KG1 (cell line): ENCODE results near the gene HFM1.
"Not testable (repeated sequence)": the region's sequence is repeated elsewhere in the genome, so short reads cannot be mapped to it uniquely, and the experiment has no call there.

Source experiments
- DNase-seq: peaks from one replicate; lab custom pipeline; 2025; lab: John Stamatoyannopoulos, UW

Gene HFM1, protein sequence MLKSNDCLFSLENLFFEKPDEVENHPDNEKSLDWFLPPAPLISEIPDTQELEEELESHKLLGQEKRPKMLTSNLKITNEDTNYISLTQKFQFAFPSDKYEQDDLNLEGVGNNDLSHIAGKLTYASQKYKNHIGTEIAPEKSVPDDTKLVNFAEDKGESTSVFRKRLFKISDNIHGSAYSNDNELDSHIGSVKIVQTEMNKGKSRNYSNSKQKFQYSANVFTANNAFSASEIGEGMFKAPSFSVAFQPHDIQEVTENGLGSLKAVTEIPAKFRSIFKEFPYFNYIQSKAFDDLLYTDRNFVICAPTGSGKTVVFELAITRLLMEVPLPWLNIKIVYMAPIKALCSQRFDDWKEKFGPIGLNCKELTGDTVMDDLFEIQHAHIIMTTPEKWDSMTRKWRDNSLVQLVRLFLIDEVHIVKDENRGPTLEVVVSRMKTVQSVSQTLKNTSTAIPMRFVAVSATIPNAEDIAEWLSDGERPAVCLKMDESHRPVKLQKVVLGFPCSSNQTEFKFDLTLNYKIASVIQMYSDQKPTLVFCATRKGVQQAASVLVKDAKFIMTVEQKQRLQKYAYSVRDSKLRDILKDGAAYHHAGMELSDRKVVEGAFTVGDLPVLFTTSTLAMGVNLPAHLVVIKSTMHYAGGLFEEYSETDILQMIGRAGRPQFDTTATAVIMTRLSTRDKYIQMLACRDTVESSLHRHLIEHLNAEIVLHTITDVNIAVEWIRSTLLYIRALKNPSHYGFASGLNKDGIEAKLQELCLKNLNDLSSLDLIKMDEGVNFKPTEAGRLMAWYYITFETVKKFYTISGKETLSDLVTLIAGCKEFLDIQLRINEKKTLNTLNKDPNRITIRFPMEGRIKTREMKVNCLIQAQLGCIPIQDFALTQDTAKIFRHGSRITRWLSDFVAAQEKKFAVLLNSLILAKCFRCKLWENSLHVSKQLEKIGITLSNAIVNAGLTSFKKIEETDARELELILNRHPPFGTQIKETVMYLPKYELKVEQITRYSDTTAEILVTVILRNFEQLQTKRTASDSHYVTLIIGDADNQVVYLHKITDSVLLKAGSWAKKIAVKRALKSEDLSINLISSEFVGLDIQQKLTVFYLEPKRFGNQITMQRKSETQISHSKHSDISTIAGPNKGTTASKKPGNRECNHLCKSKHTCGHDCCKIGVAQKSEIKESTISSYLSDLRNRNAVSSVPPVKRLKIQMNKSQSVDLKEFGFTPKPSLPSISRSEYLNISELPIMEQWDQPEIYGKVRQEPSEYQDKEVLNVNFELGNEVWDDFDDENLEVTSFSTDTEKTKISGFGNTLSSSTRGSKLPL (N-terminal part only)

DNA sequence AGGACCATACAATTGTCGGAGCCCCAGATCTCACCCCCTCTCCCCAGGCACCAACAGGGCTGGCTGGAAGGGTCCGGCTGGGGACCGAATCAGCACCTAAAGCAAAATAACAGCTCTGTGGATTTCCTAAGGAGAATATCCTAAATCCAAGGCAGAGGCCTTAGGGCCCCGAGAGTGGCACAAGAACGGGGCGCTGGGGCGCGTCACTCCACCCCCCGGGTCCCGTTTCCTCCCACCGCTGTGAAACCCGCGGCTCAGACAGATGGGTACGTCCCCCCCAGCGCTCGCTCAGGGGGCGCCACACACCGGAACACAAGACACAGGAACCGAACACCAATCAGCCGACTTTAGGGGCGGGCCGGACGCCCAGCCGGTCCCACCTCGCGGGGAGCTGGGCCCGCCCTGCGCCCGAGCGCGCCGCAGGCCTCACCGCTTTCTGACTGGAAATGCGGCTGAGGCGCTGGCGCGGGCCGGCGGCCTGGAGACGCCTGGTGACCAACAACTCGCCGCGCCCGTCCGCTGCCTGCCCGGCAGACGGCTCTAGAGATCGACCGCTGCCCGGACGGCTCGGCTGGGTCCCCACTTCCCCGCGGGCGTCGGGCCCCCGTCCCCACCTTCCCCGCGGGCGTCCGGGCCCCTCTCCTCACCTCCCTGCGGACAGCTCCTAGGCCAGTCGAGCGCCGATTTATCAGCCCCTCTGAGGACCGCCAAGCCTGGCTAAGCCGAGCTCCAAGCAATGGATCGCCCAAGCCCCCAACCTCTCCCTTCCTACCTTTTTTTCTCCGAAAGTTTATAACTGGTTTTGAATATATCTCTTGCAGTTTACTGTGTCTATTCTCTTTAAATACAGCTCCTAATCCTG, at the start of gene HFM1:
Gene HFM1 (minus strand): TSS at position 687 of the 862 bp plus-strand sequence. CDS start 3,755 bp downstream, outside the sequence.
- DNase-seq: peak; percentile 69

DNA sequence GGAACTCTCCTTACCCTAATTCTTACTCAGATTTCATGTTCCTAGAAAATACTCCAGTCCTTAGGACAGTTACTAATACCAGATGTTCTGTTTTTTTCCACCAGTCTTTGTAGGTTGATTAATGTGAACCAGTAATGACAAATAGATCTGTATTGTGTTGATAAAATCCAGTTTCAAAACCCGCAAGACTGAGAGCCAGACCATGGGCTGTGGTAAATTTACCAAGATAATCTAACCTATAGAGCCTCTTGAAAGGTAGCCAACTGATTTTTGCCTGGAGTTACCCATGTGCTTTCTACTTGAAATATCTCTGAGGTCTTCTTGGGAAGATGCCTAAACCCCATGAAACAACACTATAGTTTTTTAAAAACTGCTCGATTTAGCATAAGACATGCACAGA, 49.5 kb upstream of the HFM1 start:
- DNase-seq: no peak

DNA sequence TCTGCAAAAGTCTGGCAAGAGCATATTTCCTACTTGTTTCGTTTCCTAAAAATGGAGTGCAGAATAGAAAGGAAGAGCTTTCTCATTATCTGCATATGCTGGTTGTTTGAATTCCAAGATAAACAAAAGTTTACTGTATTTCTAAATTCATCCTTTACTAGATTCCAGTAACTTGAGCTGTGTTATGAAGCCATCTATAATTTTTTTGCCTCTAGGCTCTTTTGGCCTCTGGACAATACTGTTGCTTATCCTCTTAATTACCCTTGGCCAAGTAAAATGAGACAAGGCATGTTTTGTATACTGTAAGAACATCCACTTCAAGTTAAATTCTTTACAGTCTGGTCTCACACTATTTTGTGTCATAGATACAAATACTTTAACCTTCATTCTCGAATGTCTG, 45.6 kb upstream of the HFM1 start:
- no peak for DNase-seq

DNA sequence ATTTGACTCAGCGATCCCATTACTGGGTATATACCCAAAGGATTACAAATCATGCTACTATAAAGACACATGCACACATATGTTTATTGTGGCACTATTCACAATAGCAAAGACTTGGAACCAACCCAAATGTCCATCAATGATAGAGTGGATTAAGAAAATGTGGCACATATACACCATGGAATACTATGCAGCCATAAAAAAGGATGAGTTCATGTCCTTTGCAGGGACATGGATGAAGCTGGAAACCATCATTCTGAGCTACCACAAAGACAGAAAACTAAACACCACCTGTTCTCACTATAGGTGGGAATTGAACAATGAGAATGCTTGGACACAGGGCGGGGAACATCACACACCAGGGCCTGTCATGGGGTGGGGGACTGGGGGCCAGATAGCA, 43.1 kb upstream of the HFM1 start:
- DNase-seq: not testable (repeated sequence)

DNA sequence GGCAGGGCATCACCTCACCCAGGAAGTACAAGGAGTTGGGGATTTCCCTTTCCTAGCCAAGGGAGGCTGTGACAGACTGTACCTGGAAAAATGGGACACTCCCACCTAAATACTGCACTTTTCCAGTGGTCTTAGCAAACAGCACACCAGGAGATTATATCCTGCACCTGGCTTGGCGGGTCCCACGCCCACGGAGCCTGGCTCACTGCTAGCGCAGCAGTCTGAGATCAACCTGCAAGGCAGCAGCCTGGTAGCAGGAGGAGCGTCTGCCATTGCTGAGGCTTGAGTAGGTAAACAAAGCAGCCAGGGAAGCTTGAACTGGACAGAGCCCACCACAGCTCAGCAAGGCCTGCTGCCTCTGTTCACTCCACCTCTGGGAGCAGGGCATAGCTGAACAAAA, 37.3 kb upstream of the HFM1 start:
- not testable (repeated sequence) for DNase-seq

DNA sequence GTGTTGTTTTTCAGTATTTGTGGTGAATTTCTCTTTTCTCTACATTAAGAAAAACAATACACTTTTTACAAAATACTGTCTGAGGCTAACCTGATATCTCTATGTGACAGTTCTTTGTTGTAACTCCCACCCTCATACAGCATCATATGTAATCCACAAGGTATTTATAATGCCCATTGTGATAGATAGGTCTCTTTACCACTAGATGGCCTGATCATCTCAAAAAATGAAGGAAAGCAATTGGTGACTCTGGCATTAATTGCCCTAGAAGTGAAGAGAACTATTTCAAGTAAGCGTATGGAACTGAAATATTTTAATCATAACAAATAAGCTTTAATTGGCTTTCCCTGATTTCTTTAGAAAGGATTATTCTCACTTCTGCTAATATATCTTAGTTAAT, 36.2 kb upstream of the HFM1 start:
- DNase-seq: no peak

DNA sequence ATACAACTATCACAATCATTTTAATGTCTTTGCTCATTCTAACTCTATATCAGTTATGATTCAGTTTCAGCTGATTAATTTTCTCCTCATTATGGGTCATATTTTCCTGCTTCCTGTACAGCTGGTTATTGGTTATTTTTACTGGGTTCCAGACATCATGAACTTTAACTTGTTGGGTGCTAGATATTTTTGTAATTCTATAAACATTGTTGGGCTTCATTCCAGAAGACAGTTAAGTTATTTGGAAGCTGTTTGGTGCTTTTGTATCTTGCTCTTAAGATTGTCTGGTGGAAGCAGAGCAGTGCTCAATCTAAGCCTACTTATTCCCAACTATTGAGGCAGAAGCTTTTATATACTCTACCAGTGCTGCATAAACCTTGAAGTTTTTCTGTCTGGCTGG, 34.4 kb upstream of the HFM1 start:
- DNase-seq: no peak

DNA sequence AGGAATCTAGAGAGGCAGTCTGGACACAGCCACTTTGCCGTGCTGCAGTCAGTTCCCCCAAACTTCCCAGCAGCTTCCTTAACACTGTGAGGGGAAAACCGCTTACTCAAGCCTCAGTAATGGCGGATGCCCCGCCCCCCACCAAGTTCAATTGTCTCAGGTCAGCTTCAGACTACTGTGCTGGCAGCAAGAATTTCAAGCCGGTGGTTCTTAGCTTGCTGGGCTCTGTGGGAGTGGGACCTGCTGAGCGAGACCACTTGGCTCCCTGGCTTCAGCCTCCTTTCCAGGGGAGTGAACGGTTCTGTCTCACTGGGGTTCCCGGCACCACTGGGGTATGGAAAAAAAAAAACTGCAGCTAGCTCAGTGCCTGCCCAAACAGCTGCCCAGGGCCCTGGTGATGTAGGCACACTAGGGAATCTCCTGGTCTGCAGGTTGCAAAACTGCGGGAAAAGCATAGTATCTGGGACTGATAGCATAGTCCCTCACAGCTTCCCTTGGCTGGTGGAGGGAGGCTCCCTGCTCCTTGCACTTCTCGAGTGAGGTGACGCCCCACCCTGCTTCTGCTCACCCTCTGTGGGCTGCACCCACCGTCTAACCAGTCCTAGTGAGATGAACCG, 23.7 kb upstream of the HFM1 start:
- DNase-seq: no peak

DNA sequence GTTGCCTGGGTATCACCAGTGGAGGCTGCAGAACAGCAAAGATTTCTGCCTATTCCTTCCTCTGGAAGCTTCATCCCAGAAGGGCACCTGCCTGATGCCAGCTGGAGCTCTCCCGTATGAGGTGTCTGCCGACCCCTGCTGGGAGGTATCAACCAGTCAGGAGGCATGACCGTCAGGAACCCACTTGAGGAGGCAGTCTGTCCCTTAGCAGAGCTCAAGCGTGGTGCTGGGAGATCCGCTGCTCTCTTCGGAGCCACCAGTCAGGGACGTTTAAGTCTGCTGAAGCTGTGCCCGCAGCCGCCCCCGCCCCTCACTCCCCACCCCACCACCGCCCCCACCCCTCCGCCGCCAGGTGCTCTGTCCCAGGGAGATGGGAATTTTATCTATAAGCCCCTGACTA, 23.1 kb upstream of the HFM1 start:
- DNase-seq: no peak

DNA sequence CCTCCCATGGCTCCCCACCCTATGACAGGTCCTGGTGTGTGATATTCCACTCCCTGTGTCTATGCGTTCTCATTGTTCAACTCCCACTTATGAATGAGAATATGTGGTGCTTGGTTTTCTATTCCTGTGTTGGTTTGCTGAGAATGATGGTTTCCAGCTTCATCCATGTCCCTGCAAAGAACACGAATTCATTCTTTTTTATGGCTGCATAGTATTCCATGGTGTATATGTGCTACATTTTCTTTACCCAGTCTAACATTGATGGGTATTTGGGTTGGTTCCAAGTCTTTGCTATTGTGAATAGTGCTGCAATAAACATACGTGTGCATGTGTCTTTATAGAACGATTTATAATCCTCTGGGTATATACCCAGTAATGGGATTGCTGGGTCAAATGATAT, 17.9 kb upstream of the HFM1 start:
- DNase-seq: not testable (repeated sequence)

DNA sequence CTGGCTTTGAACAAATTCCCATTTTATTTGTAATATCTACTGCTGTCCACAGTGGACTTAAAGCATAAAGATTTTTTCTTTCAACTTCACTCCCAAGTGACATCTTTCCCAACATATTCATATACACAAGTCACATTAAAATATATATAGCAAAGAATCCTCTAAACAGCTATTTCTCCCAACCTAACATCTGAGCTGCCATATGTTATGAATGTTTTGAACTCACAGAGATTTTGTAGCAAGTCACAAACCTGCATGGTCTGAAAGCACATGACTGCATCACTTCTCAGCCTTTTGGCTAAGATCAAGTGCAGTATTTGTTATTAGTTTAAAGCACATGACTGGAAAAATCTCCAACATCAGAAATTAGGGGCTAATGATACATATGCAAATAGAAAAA, 7.7 kb upstream of the HFM1 start:
- no peak for DNase-seq

DNA sequence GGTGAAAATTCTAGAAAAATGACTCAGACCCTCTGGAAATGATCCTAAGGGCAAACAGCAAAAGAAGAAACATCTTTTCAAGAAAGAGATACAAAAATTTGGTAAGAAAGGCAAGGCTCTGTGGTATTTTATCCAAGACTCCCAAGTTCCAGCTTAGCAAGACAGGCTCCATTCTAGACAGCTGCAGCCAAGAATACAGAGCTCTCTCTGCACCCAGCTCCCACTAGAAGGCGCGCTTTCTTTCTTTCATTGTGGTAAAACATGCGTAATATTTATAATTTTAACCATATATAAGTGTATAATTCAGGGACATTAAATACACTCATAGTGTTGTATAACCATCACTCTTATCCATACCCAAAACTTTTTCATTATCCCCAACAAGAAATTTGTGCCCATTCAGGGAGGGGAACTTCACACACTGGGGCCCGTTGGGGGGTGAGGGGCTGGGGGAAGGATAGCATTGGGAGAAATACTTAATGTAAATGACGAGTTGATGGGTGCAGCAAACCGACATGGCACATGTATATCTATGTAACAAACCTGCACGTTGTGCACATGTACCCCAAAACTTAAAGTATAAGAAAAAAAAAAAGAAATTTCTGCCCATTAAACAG, 2.2 kb upstream of the HFM1 start:
- DNase-seq: no peak

DNA sequence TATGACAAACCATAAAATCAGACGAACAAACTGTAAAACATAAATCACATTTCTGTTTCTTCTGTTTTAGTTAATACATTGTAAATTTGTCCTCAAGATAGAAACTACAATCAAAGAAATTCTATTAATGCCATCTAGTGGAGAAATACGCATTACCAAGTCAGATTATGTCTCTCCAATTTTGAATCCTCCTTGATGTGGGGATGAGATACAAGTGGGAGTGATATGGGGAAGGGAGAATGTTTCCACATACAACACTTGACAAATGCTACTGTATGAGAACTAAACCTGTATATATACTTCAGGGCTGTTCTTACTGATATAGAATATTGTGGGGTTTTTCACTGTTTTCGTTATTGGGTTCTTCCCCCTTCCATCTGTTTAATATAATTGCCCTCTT, 2.6 kb downstream of the HFM1 start:
- DNase-seq: peak; percentile 6

DNA sequence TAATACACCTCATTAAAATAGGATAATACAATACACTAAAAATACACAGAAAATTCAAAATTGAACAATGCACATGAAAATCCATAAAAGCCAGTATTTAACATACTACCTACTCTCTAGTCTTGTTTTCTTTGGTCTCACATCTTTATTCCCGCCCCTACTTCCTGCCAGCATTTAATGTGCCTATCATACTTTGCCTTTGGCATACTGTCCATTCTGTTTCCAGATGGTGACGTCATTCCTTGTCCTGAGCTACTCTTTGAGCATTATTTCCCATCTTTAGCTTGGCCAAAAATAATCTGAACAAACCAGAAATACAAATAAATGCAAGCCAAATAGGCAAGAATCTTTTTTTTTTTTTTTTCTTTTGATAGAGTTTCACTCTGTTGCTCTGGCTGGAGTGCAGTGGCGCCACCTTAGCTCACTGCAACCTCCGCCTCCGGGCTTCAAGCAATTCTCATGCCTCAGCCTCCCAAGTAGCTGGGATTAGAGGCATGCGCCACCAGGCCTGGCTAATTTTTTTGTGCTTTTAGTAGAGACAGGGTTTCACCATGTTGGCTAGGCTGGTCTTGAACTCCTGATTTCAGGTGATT, 4.4 kb downstream of the HFM1 start:
- no peak for DNase-seq

DNA sequence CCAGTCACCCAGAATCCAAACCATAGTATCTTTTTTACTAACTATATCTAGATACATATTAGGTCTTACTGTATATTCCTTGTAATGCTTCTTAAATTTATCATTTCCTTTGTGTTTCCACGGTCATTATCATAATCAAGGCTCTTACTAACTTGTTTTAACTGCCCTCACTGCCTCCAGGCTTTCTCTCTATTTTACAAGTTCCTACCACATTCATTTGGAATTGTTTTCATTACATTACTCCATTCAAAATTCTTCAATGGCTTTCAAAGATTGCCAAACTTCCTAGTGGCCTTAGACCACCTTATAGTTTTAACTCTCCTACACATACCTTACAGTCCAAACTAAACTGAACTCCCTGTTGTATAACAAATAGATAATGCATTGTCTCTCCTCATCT, 6.3 kb downstream of the HFM1 start:
- no peak for DNase-seq

DNA sequence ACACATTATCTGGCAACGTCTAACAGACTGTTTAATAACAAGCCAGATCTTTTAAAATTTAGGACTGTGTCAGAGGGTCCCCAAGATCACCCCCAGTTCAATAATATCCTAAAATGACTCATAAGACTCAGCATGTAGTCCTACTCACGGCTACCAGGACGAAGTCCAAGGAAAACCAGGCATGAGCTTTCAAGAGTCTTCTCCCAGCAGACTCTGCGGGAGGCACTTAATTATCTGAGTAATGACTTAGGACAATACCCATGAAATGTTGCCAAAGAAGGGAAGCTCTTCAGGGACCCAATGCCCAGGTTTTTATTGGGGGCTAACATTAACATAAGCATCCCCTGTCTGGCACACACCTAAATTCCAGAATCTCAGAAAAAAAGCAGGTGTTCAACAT, 7.0 kb downstream of the HFM1 start:
- DNase-seq: no peak

DNA sequence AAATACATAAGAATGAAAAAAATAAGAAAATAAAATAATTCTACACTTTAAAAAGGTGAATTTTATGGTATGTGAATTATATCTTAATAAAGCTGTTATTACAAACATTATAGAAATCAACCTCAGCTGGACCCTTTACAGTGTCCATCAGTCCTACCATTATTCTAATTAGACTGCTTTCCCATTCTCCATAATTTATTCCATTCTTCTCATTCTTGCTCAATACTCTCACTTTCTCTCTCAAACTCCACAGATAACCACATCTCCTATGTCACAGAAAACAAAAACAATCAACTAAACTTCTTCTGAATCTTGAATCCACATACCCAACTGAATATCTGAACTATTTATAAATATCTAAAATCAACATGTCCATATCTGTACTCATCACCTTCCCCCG, 11.6 kb downstream of the HFM1 start:
- no peak for DNase-seq

DNA sequence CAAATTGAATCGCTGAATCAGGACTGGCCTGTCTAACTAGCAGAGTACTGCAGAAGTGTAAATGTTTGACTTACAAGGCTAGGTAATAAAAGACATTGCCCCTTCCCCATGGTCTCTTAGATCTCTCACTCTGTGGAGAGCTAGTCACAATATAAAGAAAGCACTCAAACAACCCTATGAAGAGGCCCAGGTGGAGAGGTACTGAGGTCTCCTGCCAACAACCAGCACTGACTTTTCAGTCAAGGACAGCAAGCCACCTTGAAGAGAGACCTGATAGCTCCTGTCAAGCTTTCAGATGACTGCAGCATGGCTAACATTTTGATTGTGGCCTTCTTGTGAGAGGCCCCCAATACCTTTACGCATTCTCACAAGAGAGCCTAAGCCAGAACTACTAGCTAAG, 18.5 kb downstream of the HFM1 start:
- DNase-seq: no peak

DNA sequence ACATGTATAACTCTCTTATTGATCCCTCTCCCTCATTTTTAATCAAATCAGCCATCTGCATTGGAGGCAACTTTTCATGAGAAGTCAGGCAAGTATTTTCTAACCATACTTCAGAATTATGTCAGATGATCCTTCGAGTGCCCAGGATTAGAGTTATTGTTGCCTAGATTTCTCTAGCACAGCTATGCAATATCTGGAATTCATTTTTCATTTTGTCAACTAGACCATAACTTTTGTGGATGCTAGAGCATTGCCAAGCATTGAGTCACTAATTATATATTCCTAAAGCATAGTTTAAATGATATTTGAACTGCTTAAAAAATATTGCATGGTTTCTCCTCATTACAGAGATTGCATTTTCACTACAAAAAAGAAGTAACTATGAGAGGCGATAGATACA, 21.2 kb downstream of the HFM1 start:
- DNase-seq: no peak

DNA sequence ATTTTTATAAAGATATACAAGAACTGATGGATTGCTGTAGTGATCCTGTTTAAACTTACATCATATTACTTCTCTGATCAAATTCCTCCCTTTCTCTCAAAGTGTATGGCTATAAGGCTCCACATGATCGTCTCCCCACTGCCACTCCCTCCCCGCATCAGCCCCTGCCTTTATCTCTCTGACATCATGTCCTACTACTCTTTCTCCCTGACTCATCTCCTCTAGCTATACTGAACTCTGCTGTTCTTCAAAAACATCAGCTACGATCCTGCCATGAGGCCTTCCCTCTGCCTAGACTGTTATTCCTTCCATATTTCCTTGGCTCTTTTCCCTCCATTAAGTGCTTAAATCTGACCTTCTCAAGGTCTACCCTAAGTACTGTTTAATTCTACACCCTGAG, 22.8 kb downstream of the HFM1 start:
- DNase-seq: no peak
